H1 (cell line): ENCODE data around the gene OSBPL9.

Source experiments
- CEBPB ChIP-seq: IDR thresholded peaks from 2 replicates; pipeline ENCODE4 v1.6.1; 2012; ENCODE audit warnings: low read depth, low read length
- CTCF ChIP-seq, 3 experiments: IDR thresholded peaks; 1 replicate in 2 of 3; 2 replicates in 1 of 3; pipeline versions ENCODE4 v1.5.1 to v1.6.1; 2011; ENCODE audit warnings: low read length in 3 of 3, mild to moderate bottlenecking in 3 of 3, inconsistent platforms in 2 of 3, low read depth in 1 of 3, moderate library complexity in 1 of 3; ENCODE audit not compliant: insufficient read depth in 1 of 3; ENCODE audit errors: control extremely low read depth in 1 of 3
- EP300 ChIP-seq, 2 experiments: IDR thresholded peaks; 1 replicate in 1 of 2; 2 replicates in 1 of 2; pipeline ENCODE4 v1.6.1; 2011 to 2012; ENCODE audit warnings: low read depth in 2 of 2, low read length in 2 of 2, mild to moderate bottlenecking in 2 of 2, borderline replicate concordance in 1 of 2, inconsistent platforms in 1 of 2, moderate library complexity in 1 of 2
- EZH2 ChIP-seq: fragments of 200-600 bp; sonication (generic); IDR thresholded peaks from 2 replicates; pipeline ENCODE4 v1.7.1; 2012; ENCODE audit warnings: low read depth, mild to moderate bottlenecking, moderate library complexity, low read length, inconsistent platforms; ENCODE audit not compliant: severe bottlenecking
- HDAC2 ChIP-seq, 2 experiments: fragments of 300-600 bp in 1 of 2; sonication (generic) in 1 of 2; IDR thresholded peaks; 2 replicates each; pipeline ENCODE4 v1.6.1; 2011 to 2012; ENCODE audit warnings: low read depth in 2 of 2, low read length in 2 of 2, mild to moderate bottlenecking in 2 of 2, moderate library complexity in 2 of 2, borderline replicate concordance in 1 of 2, inconsistent platforms in 1 of 2
- POLR2A ChIP-seq, 2 experiments: IDR thresholded peaks; 1 replicate in 1 of 2; 2 replicates in 1 of 2; pipeline ENCODE4 v1.6.1; 2011; ENCODE audit warnings: low read depth in 2 of 2, low read length in 2 of 2, mild to moderate bottlenecking in 2 of 2; ENCODE audit errors: control extremely low read depth in 1 of 2
- POLR2AphosphoS5 ChIP-seq: IDR thresholded peaks from 2 replicates; pipeline ENCODE4 v1.6.1; 2011; ENCODE audit warnings: low read depth, low read length
- RAD21 ChIP-seq, 2 experiments: IDR thresholded peaks in 1 of 2; conservative IDR thresholded peaks in 1 of 2; 2 replicates each; pipeline ENCODE4 v1.6.1; 2011; ENCODE audit warnings: low read depth in 2 of 2, low read length in 2 of 2, improper control_type of control experiment in 1 of 2, inconsistent platforms in 1 of 2, mild to moderate bottlenecking in 1 of 2, moderate library complexity in 1 of 2
- SP4 ChIP-seq: IDR thresholded peaks from 2 replicates; pipeline ENCODE4 v1.6.1; 2012; ENCODE audit warnings: low read length, inconsistent platforms
- TAF1 ChIP-seq: IDR thresholded peaks from 2 replicates; pipeline ENCODE4 v1.6.1; 2011; ENCODE audit warnings: mild to moderate bottlenecking, low read depth, low read length
- TEAD4 ChIP-seq: IDR thresholded peaks from 2 replicates; pipeline ENCODE4 v1.6.1; 2012; ENCODE audit warnings: low read depth, low read length, inconsistent platforms, mixed read lengths

DNA sequence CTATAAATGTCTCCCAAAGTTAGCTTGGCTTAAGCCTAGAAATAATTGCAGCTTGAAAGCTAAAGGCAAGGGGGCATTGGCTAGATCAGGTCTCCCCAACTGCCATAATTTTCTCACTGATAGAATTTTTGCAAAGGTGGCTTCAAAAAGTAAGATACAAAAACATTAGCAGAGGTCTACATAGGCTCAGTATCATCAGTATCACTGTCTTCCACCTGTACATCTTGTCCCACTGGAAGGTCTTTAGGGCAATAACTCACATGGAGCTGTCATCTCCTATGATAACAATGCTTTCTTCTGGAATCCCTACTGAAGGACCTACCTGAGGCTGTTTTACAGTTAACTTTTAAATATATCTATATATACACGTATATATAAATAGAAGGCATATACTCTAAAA lies 14.9 kb downstream of the OSBPL9 start:
- TF ChIP-seq HDAC2 (IDR thresholded peaks at IDR 0.05; ENCODE audit: borderline replicate concordance in 1 of 2, low read depth in 2 of 2, low read length in 2 of 2) (no peak), CTCF (IDR thresholded peaks at IDR 0.05; ENCODE audit: control extremely low read depth in 1 of 3, insufficient read depth in 1 of 3, low read depth in 1 of 3, low read length in 3 of 3) (no peak), CEBPB (no peak), EZH2 (no peak), POLR2AphosphoS5 (no peak), EP300 (IDR thresholded peaks at IDR 0.05; ENCODE audit: borderline replicate concordance in 1 of 2, low read depth in 2 of 2, low read length in 2 of 2) (no peak), POLR2A (IDR thresholded peaks at IDR 0.05; ENCODE audit: control extremely low read depth in 1 of 2, low read depth in 2 of 2, low read length in 2 of 2) (no peak), TEAD4 (no peak), TAF1 (no peak), SP4 (no peak), RAD21 (IDR thresholded peaks at IDR 0.05 in 1 of 2, conservative IDR thresholded peaks at IDR 0.05 in 1 of 2; ENCODE audit: low read depth in 2 of 2, low read length in 2 of 2) (no peak)
